HUES6 (cell line): ENCODE measurements around the gene ZDHHC7.

ENCODE experiments used
- H3K27ac ChIP-seq: 2 replicates; pipeline ENCODE4 v1.7.0; 2013; ENCODE audit warnings: low read depth, mild to moderate bottlenecking, low read length, inconsistent platforms
- H3K27me3 ChIP-seq: 2 replicates; pipeline ENCODE4 v1.6.1; 2013; ENCODE audit warnings: low read length; ENCODE audit not compliant: control insufficient read depth, insufficient read depth
- H3K36me3 ChIP-seq: 2 replicates; pipeline ENCODE4 v1.6.1; 2013; ENCODE audit warnings: low read length; ENCODE audit not compliant: control insufficient read depth, insufficient read depth
- H3K4me1 ChIP-seq: 2 replicates; pipeline ENCODE4 v1.6.1; 2013; ENCODE audit warnings: low read length; ENCODE audit not compliant: control insufficient read depth, insufficient read depth
- H3K4me3 ChIP-seq: 2 replicates; pipeline ENCODE4 v1.5.1; 2013; ENCODE audit warnings: low read depth, low read length
- H3K9ac ChIP-seq: one replicate; pipeline ENCODE4 v1.6.1; 2013; ENCODE audit warnings: mild to moderate bottlenecking, low read length
- H3K9me3 ChIP-seq: 2 replicates; pipeline ENCODE4 v1.6.1; 2013; ENCODE audit warnings: low read depth, low read length; ENCODE audit not compliant: control insufficient read depth, insufficient read depth

Gene ZDHHC7

GRCh38 chr16:85015481-85016187 lies 4.3 kb upstream of the ZDHHC7 start:
- H3K9ac ChIP-seq = no peak overlapping the region
- H3K4me3 ChIP-seq = no peak overlapping the region
- H3K9me3 ChIP-seq = no peaks in the 10 kb centered on the region
- H3K4me1 ChIP-seq = no peaks in the 10 kb centered on the region
- no peak overlapping the region for H3K27ac ChIP-seq
- peaks cover 6% of the 10 kb centered on the region; the same call in 1 of the 2 replicates for H3K27me3 ChIP-seq
- no peaks in the 10 kb centered on the region for H3K36me3 ChIP-seq

DNA sequence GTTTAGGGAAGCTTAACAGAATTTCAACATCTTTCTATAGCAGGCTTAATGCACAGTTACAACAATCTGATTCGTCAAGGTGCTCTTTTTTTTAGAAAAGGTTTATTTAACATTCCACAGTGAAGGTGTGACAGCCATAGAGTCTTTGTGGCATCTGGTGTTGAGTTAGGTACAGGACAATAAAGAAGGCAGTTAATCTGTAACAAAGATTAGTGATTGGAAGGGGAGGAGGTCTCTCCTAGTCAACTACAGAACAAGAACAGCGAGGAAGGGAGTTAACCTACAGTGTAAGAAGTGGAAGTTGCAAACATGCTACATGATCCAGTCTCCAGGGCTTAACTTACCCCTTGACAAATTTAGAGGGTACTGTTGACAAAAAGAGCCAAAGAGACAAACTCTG lies 3.0 kb upstream of the ZDHHC7 start:
- Histone ChIP-seq H3K27ac (no peak overlapping the region), H3K36me3 (no peaks in the 10 kb centered on the region), H3K4me3 (no peak overlapping the region), H3K4me1 (peaks cover 5% of the 10 kb centered on the region; the same call in 1 of the 2 replicates), H3K9me3 (no peaks in the 10 kb centered on the region), H3K27me3 (peaks cover 6% of the 10 kb centered on the region; the same call in 1 of the 2 replicates), H3K9ac (no peak overlapping the region)

DNA sequence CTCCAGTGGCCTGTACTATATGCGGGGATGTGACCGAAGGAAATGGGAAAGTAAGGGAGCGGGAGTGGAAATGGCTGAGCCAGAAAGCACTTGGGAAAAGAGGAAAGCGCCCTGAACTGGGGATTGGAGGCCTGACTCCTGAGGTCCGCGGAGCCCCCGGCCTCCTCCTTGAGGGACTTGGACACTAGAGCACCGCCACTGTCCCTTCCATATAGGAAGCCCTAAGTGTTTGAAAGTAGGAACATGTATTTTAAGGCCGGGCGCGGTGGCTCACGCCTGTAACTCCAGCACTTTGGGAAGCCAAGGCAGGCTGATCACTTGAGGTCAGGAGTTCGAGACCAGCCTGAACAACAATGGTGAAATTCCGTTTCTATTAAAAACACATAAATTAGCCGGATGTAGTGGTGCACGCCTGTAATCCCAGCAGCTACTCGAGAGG lies 530 bp upstream of the ZDHHC7 start:
- Histone ChIP-seq H3K4me1 (peaks cover 5% of the 10 kb centered on the region; the same call in 1 of the 2 replicates), H3K4me3 (peak overlapping the region; percentile 100), H3K27ac (peak overlapping the region; percentile 95; the same call in 1 of the 2 replicates), H3K36me3 (no peaks in the 10 kb centered on the region), H3K9me3 (no peaks in the 10 kb centered on the region), H3K9ac (peak overlapping the region; percentile 97), H3K27me3 (no peaks in the 10 kb centered on the region)

- Histone ChIP-seq H3K9ac (peak overlapping the region; percentile 97), H3K9me3 (no peaks in the 10 kb centered on the region), H3K36me3 (no peaks in the 10 kb centered on the region), H3K27ac (no peak overlapping the region; the same call in 1 of the 2 replicates), H3K27me3 (no peaks in the 10 kb centered on the region), H3K4me3 (peak overlapping the region; percentile 100), H3K4me1 (peaks cover 9% of the 10 kb centered on the region; the same call in 1 of the 2 replicates)
Observed at GRCh38 chr16:85010446-85010930, 847 bp downstream of the ZDHHC7 start.

DNA sequence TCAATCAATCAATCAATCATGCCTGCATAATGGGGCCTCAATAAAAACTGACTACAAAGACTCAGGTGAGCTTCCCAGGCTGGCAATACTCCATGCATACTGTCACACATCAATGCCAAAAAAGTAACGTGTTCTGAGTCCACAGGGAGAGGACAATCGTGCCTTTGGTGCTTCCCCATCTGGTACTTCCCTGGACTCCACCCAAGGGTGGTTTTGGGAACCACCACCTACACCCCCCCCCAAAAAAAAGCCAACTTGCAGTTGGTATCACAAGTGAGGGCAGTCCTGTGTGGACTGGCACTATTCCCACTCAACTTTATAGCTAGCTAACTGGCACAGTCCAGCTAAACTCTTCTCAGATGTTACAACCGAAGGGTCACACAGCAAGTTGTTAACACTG lies 3.1 kb downstream of the ZDHHC7 start:
- no peaks in the 10 kb centered on the region for H3K27me3 ChIP-seq
- peaks cover 30% of the 10 kb centered on the region for H3K4me1 ChIP-seq
- H3K27ac ChIP-seq = no peak overlapping the region

GRCh38 chr16:85007496-85008214 lies 3.7 kb downstream of the ZDHHC7 start:
- peaks cover 36% of the 10 kb centered on the region for H3K4me1 ChIP-seq
- H3K9me3 ChIP-seq = no peaks in the 10 kb centered on the region
- H3K9ac ChIP-seq = no peak overlapping the region
- no peaks in the 10 kb centered on the region for H3K36me3 ChIP-seq
- H3K27ac ChIP-seq = no peak overlapping the region
- no peak overlapping the region for H3K4me3 ChIP-seq
- no peaks in the 10 kb centered on the region for H3K27me3 ChIP-seq

More for the DNA sequence above, 3.1 kb downstream of the ZDHHC7 start:
- H3K9me3 ChIP-seq = no peaks in the 10 kb centered on the region
- H3K9ac ChIP-seq = no peak overlapping the region
- H3K4me3 ChIP-seq = no peak overlapping the region
- H3K36me3 ChIP-seq = no peaks in the 10 kb centered on the region

DNA sequence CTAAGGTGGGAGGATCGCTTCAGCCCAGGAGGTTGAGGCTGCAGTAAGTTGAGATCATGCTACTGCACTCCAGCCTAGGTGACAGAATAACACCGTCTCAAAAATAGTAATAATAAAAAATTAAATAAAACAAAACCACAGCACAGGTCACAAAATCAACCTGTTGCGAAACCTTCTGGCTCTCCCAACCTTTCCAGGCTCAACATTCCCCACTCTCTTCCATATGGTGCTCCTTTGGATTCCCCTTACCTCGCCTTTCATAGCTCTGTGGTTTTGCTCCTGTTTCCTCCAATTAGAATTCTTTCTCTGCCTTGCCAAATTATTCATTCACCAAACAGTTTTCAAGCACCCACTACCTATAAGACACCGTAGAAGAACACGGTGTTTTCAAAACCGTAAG lies 4.7 kb downstream of the ZDHHC7 start:
- Histone ChIP-seq H3K27me3 (no peaks in the 10 kb centered on the region), H3K36me3 (no peaks in the 10 kb centered on the region), H3K9ac (no peak overlapping the region), H3K9me3 (no peaks in the 10 kb centered on the region), H3K4me1 (peaks cover 40% of the 10 kb centered on the region), H3K4me3 (no peak overlapping the region), H3K27ac (no peak overlapping the region)

DNA sequence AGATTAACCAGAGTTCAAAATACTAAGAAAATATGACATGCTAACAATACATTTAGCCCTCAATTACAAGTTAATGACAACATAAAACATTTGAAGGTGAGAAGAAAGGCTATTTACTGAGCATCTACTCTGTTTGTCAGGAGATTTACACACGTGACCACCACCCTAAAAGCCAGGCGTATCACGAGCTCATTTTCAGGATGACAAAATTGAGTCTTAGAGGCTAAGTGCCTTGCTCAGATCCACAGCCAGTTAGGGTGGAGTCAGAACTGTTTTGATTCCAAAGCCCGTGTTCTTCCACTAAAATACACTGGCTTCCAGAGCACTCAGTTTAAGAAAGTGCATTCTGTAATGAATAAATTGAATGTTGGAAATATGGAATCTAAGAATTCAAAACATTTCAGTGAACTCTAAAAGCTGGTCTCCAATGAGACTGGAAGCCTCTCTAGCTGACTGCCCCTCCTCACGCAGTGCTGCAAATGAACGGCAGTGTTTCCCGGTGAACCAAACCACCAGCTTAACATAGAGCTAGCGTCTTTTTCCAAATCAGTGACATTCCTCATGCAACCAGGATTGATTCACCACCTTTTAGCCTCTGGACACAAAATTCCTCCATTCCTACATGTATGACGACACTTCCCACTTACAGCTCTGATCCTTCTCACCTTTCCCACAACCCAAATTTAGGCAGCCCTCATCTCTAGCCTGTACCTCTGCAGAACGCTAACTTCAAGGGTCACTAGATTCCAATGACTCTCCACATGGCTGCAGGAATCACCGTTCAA lies 5.9 kb downstream of the ZDHHC7 start:
- Histone ChIP-seq H3K27me3 (no peaks in the 10 kb centered on the region), H3K27ac (peak overlapping the region; percentile 19; the same call in 1 of the 2 replicates), H3K4me3 (no peak overlapping the region), H3K9me3 (no peaks in the 10 kb centered on the region), H3K9ac (no peak overlapping the region), H3K4me1 (peaks cover 39% of the 10 kb centered on the region), H3K36me3 (0 out of 2 replicates have a peak, but pooled peaks cover 2% of the 10 kb centered on the region)

DNA sequence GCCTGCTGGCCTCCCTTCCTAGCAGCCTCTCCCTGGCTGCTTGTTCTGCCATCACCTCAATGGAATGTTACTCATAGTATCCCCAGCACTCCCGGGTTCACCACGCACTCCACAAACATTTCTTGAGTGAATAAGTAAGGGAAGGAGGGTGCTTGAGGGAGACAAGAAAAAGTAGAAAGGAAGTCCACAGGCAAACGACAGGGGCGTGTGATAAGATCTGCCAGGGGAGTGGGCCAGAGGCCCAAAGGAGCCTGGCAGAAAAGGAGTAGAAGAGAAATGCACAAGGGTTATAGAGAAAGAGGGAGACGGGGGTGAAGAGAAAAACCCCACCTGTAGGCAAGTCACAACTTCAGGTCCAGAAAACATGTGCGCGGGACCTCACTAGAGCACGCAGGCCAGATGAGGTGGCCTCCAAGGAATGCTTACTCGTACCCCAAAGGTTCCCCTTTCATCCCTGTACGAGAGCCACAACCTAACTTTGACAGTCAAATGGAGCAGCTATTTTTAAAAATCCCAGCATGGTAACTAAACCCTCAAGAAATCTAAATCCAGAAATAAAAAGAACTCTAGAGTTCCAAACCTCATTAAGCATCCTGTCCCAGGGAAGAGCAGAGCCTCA lies 6.6 kb downstream of the ZDHHC7 start:
- Histone ChIP-seq H3K27me3 (no peaks in the 10 kb centered on the region), H3K4me1 (peaks cover 34% of the 10 kb centered on the region), H3K9ac (no peak overlapping the region), H3K27ac (peak overlapping the region; percentile 19; the same call in 1 of the 2 replicates), H3K9me3 (no peaks in the 10 kb centered on the region), H3K4me3 (no peak overlapping the region), H3K36me3 (0 out of 2 replicates have a peak, but pooled peaks cover 3% of the 10 kb centered on the region)
